K562 (cell line): ENCODE data around the gene HERPUD2. TPM values are rescaled to one million over a fixed set of nuclear protein-coding genes. Genes with fewer than 3 reads are reported as not detected.
A peak's percentile ranks its signal among the peaks of the same experiment; 100 is the strongest.

Experiments used
- ATAC-seq: fragments of 200-7000 bp; cut with Tn5 transposase; 3 replicates; pipeline ENCODE4 v1.9.1; 2020; ENCODE audit warnings: moderate library complexity
- BruUV-seq: library from RNA; stranded (reverse); fragments of 400-500 nt; replicated peaks from 2 replicates; lab custom pipeline; 2021; lab: Mats Ljungman, UMichigan
- CTCF ChIA-PET: fragments of 300-600 bp; formaldehyde crosslinking; extraction: SDS; loops from one replicate; lab custom pipeline; 2021; ENCODE audit warnings: low intra/inter-chr PET ratio; lab: Yijun Ruan, JAX
- POLR2A ChIA-PET: fragments of 300-600, 350-650 bp; sonication (Branson Sonifier 250); formaldehyde crosslinking; extraction: SDS; loops from one replicate; lab custom pipeline; 2021; ENCODE audit warnings: antibody characterized with exemption, inconsistent platforms; lab: Yijun Ruan, JAX
- DNase-seq, 4 experiments: peaks; one replicate each; pipeline versions ENCODE4 v3.0.0 to v3.0.0-alpha.2; 2011 to 2018; ENCODE audit warnings: low spot score in 3 of 4, mixed read lengths in 3 of 4; ENCODE audit errors: extremely low read depth in 1 of 4
- FAIRE-seq: peaks from 2 replicates; lab custom pipeline; 2011; peaks lifted over from hg19 to GRCh38; lab: Jason Lieb, UNC
- H2AFZ ChIP-seq: 2 replicates; pipeline ENCODE4 v1.6.0; 2011; ENCODE audit warnings: low read depth, low read length, control low read depth, inconsistent platforms
- H3K27ac ChIP-seq: fragments of 200-600 bp; 3 replicates; pipeline ENCODE4 v1.8.0; 2011; ENCODE audit warnings: low read depth, mild to moderate bottlenecking, control low read depth, inconsistent platforms, low read length, moderate library complexity, mixed read lengths; ENCODE audit errors: extremely low read depth
- H3K27me3 ChIP-seq, 2 experiments: fragments of 300-600 bp in 1 of 2; 2 replicates in 1 of 2; 3 replicates in 1 of 2; pipeline versions ENCODE4 v1.6.0 to v1.8.0; 2011; ENCODE audit warnings: inconsistent platforms in 2 of 2, low read length in 2 of 2, mild to moderate bottlenecking in 1 of 2, mixed read lengths in 1 of 2, moderate library complexity in 1 of 2; ENCODE audit not compliant: control insufficient read depth in 2 of 2, insufficient read depth in 2 of 2
- H3K36me3 ChIP-seq: fragments of 300-600 bp; 3 replicates; pipeline ENCODE4 v1.8.0; 2011; ENCODE audit warnings: mild to moderate bottlenecking, low read length, inconsistent platforms; ENCODE audit not compliant: control insufficient read depth, insufficient read depth
- H3K4me1 ChIP-seq, 2 experiments: fragments of 200-600 bp in 1 of 2; replicated peaks in 1 of 2; 2 replicates in 1 of 2; 3 replicates in 1 of 2; pipeline versions ENCODE4 v1.5.1 to v1.8.0; 2011; ENCODE audit warnings: inconsistent platforms in 2 of 2, low read length in 2 of 2, mild to moderate bottlenecking in 1 of 2, mixed read lengths in 1 of 2, moderate library complexity in 1 of 2; ENCODE audit not compliant: control insufficient read depth in 2 of 2, insufficient read depth in 2 of 2
- H3K4me2 ChIP-seq: 2 replicates; pipeline ENCODE4 v1.6.1; 2011; ENCODE audit warnings: low read length, control low read depth, inconsistent platforms, mixed read lengths; ENCODE audit not compliant: insufficient read depth
- H3K4me3 ChIP-seq: fragments of 200-600 bp; sonication (generic), shearing (Covaris generic); 2 replicates; pipeline ENCODE4 v1.5.1; 2016; ENCODE audit warnings: control low read depth, inconsistent platforms
- H3K79me2 ChIP-seq: fragments of 200-600 bp; 3 replicates; pipeline ENCODE4 v1.8.0; 2011; ENCODE audit warnings: low read length, inconsistent platforms; ENCODE audit not compliant: control insufficient read depth, insufficient read depth
- H3K9ac ChIP-seq, 2 experiments: 2 replicates each; pipeline versions ENCODE4 v1.6.0 to v1.6.1; 2011; ENCODE audit warnings: low read depth in 2 of 2, low read length in 2 of 2, control low read depth in 1 of 2, inconsistent platforms in 1 of 2, mild to moderate bottlenecking in 1 of 2, mixed read lengths in 1 of 2; ENCODE audit not compliant: insufficient read depth in 1 of 2
- H3K9me1 ChIP-seq: one replicate; pipeline ENCODE4 v1.6.0; 2011; ENCODE audit warnings: inconsistent platforms, mild to moderate bottlenecking, low read length, moderate library complexity; ENCODE audit not compliant: control insufficient read depth, insufficient read depth
- H3K9me3 ChIP-seq: replicated peaks from 2 replicates; pipeline ENCODE4 v1.5.1; 2011; ENCODE audit warnings: low read depth, low read length, inconsistent platforms; ENCODE audit not compliant: control insufficient read depth, insufficient read depth
- H4K20me1 ChIP-seq: replicated peaks from 2 replicates; pipeline ENCODE4 v1.6.1; 2011; ENCODE audit warnings: low read length, inconsistent platforms, mixed read lengths; ENCODE audit not compliant: control insufficient read depth, insufficient read depth
- BMI1 ChIP-seq: fragments of 150-350 bp; IDR thresholded peaks from 2 replicates; pipeline ENCODE4 v1.6.1; 2014; ENCODE audit warnings: low read length
- CREM ChIP-seq: IDR thresholded peaks from 2 replicates; pipeline ENCODE4 v1.6.1; 2014; ENCODE audit warnings: antibody characterized with exemption, low read depth
- CXXC5 ChIP-seq: fragments of 250-450 bp; sonication (Bioruptor Pico); IDR thresholded peaks from 2 replicates; pipeline ENCODE4 v1.8.0; 2022; ENCODE audit warnings: inconsistent platforms, mild to moderate bottlenecking, moderate library complexity
- GTF2E2 ChIP-seq: fragments of 200-800 bp; sonication (Bioruptor generic); IDR thresholded peaks from 2 replicates; pipeline ENCODE4 v1.6.1; 2016; ENCODE audit warnings: missing genetic modification characterization, missing compliant biosample characterization
- GTF3C2 ChIP-seq: IDR thresholded peaks from 3 replicates; pipeline ENCODE4 v1.6.1; 2011; ENCODE audit warnings: borderline replicate concordance, mild to moderate bottlenecking, moderate library complexity; ENCODE audit not compliant: insufficient read length; ENCODE audit errors: extremely low read depth
- KAT7 ChIP-seq: sonication (generic); formaldehyde crosslinking; IDR thresholded peaks from 2 replicates; pipeline ENCODE4 v1.8.0; 2022; ENCODE audit warnings: missing genetic modification reagents, mild to moderate bottlenecking, borderline replicate concordance
- KDM4B ChIP-seq, 2 experiments: fragments of 450-650 bp in 1 of 2; sonication (generic) in 1 of 2; IDR thresholded peaks; 2 replicates each; pipeline ENCODE4 v1.6.1; 2016 to 2017; ENCODE audit warnings: borderline replicate concordance in 2 of 2, antibody characterized with exemption in 1 of 2, low read depth in 1 of 2, mild to moderate bottlenecking in 1 of 2
- NELFE ChIP-seq: IDR thresholded peaks from 2 replicates; pipeline ENCODE4 v1.6.1; 2011; ENCODE audit warnings: mild to moderate bottlenecking; ENCODE audit not compliant: insufficient read depth, insufficient read length
- RBM14 ChIP-seq: fragments of 200-400 bp; formaldehyde crosslinking; IDR thresholded peaks from 2 replicates; pipeline ENCODE4 v1.6.1; 2018; ENCODE audit warnings: low read depth, mild to moderate bottlenecking, low read length, moderate library complexity, borderline replicate concordance; ENCODE audit not compliant: insufficient read depth
- RBM22 ChIP-seq: fragments of 200-400 bp; formaldehyde crosslinking; IDR thresholded peaks from 2 replicates; pipeline ENCODE4 v1.6.1; 2018; ENCODE audit warnings: low read length, low read depth; ENCODE audit not compliant: poor library complexity, severe bottlenecking
- ZNF551 ChIP-seq: fragments of 250-450 bp; sonication (Bioruptor Pico); IDR thresholded peaks from 2 replicates; pipeline ENCODE4 v1.5.0; 2021; ENCODE audit warnings: mild to moderate bottlenecking, moderate library complexity
- ZNF766 ChIP-seq: fragments of 200-800 bp; sonication (Bioruptor generic); conservative IDR thresholded peaks from 2 replicates; pipeline ENCODE4 v1.6.1; 2016; ENCODE audit warnings: missing genetic modification characterization, missing compliant biosample characterization
- ZNF785 ChIP-seq: fragments of 250-450 bp; sonication (Bioruptor Pico); IDR thresholded peaks from 2 replicates; pipeline ENCODE4 v1.4.0; 2020; ENCODE audit warnings: mild to moderate bottlenecking
- ZNF830 ChIP-seq: fragments of 250-450 bp; sonication (Bioruptor Pico); IDR thresholded peaks from 2 replicates; pipeline ENCODE4 v1.5.0; 2021; ENCODE audit warnings: mild to moderate bottlenecking
- WGBS: fragments of 100-300 bp; shearing (Covaris generic); methylation state at CpG from one replicate; pipeline ENCODE4 v1.1.6; 2016; ENCODE audit warnings: low coverage, mixed read lengths; ENCODE audit not compliant: insufficient coverage; ENCODE audit errors: missing lambda C conversion rate; 5-methylcytosine and 5-hydroxymethylcytosine counted together
- in situ Hi-C: fragments of 300-500 bp; cut with MboI; formaldehyde crosslinking; loops from 4 replicates; pipeline ENCODE4 v1.15.0; 2018; ENCODE audit warnings: inconsistent platforms, mixed read lengths
- intact Hi-C: fragments of 100-400 bp; cut with micrococcal nuclease; formaldehyde crosslinking; loops from 2 replicates; pipeline ENCODE4 v1.14.2; 2022
- polyA plus RNA-seq, 8 experiments: library from polyadenylated mRNA; depleted of rRNA in 4 of 8; stranded (reverse) in 5 of 8; unstranded in 3 of 8; fragments of >200 nt; fragmentation: Nextera tagmentation in 2 of 8; fragmentation: Illumina TruSeq in 1 of 8; extraction: Ambion mirVana in 2 of 8; extraction: Trizol in 1 of 8; gene quantifications; 2 replicates each; pipeline versions ENCODE4 v1.2.1 to v1.2.3, GENCODE V29; 2011 to 2014; ENCODE audit warnings: inconsistent platforms in 1 of 8, missing spikeins in 1 of 8
- total RNA-seq, 7 experiments: library from RNA; depleted of rRNA in 6 of 7; stranded (reverse); fragments of >200 nt in 6 of 7; fragmentation: Illumina TruSeq in 2 of 7; extraction: Trizol in 2 of 7; gene quantifications; 2 replicates each; pipeline versions ENCODE4 v1.2.1 to v1.2.3, GENCODE V29; 2011 to 2021; ENCODE audit warnings: low replicate concordance in 1 of 7

HERPUD2 gene
- total and polyA plus RNA-seq, 9 of the 15 experiments (the other 6 are each of a cell fraction or from before 2014, with no cell fraction given), result 4.1 to 28.5 (median 12.3) TPM

GRCh38 chr7:35695473-35695850 is 527 bp upstream of the HERPUD2 start:
- H3K79me2 ChIP-seq, result peaks cover 55% of the 10 kb centered on the region

GRCh38 chr7:35694161-35694783 is 663 bp downstream of the HERPUD2 start:
- peak overlapping the region; percentile 59 for H3K4me3 ChIP-seq
- H3K4me1 ChIP-seq, result peaks cover 0 to 20% of the 10 kb centered on the region in 2 experiments; a peak in 4 of 5 replicates
- ATAC-seq (peak; percentile 53), FAIRE-seq (no peak), DNase-seq (peak in 2 of 4 experiments; percentile 33 to 47)
- H3K79me2 ChIP-seq, result peaks cover 67% of the 10 kb centered on the region
- CTCF ChIA-PET, result no interaction called here
- H3K9me3 ChIP-seq, result no peaks in the 10 kb centered on the region
- in situ Hi-C loops, result no loop called here
- H3K9ac ChIP-seq, result peak overlapping the region; percentile 80 to 96
- H3K9me1 ChIP-seq, result no peaks in the 10 kb centered on the region
- BruUV-seq, result TSS peak; percentile 41
- H2AFZ ChIP-seq, result peak overlapping the region; percentile 69
- H3K27ac ChIP-seq, result peak overlapping the region; percentile 77
- intact Hi-C loops, result no loop called here
- under 1% methylated on average over 21 of the region's 41 CpGs for WGBS
- peaks cover 5% of the 10 kb centered on the region; the same call in 1 of the 3 replicates for H3K36me3 ChIP-seq
- peak overlapping the region; percentile 95 for H3K4me2 ChIP-seq
- no peaks in the 10 kb centered on the region for H3K27me3 ChIP-seq
- POLR2A ChIA-PET, result interaction anchor here (0.7 to 1.3 kb wide), 4 partner anchors 14 to 106 kb away, joined by 3 to 4 read pairs (median 4); partner anchors contain the start of gene SEPTIN7
- H4K20me1 ChIP-seq, result no peaks in the 10 kb centered on the region
- TF ChIP-seq KAT7 (CRISPR knock-in tag) (peak; percentile 81; the same call in 1 of the 2 replicates), KDM4B (IDR thresholded peaks at IDR 0.05; ENCODE audit: borderline replicate concordance in 2 of 2, low read depth in 1 of 2) (0 out of 4 replicates have a peak, but pooled peaks of 1 of the 2 experiments have one; percentile 6), CREM (0 out of 2 replicates have a peak, but pooled peaks have one; percentile 3), BMI1 (no peak), CXXC5 (no peak), ZNF551 (no peak), GTF3C2 (no peak), ZNF785 (CRISPR knock-in tag) (no peak), RBM22 (peak; percentile 39), RBM14 (peak; percentile 81; the same call in 1 of the 2 replicates)

More at GRCh38 chr7:35695473-35695850, 527 bp upstream of the HERPUD2 start:
- H3K36me3 ChIP-seq, result peaks cover 5% of the 10 kb centered on the region; the same call in 1 of the 3 replicates
- no peaks in the 10 kb centered on the region for H4K20me1 ChIP-seq
- WGBS, result 0% methylated on average over 10 of the region's 10 CpGs
- H3K9me3 ChIP-seq, result no peaks in the 10 kb centered on the region
- peak overlapping the region; percentile 59 for H3K4me3 ChIP-seq
- no peaks in the 10 kb centered on the region for H3K27me3 ChIP-seq
- in situ Hi-C loops (no loop called here), intact Hi-C loops (no loop called here)
- CTCF ChIA-PET, result no interaction called here
- no TSS peak for BruUV-seq
- DNase-seq (no peak), ATAC-seq (no peak)
- POLR2A ChIA-PET, result interaction anchor here (0.9 to 1.4 kb wide), 2 partner anchors 9 to 73 kb away, joined by 3 read pairs; no protein-coding TSS in a partner anchor
- H3K4me1 ChIP-seq, result peaks cover 0 to 20% of the 10 kb centered on the region in 2 experiments; a peak in 4 of 5 replicates
- peak overlapping the region; percentile 80 to 96 for H3K9ac ChIP-seq
- no peaks in the 10 kb centered on the region for H3K9me1 ChIP-seq
- H3K27ac ChIP-seq, result peak overlapping the region; percentile 77
- TF ChIP-seq ZNF830 (no peak), ZNF766 (CRISPR knock-in tag) (0 out of 2 replicates have a peak, but pooled peaks have one; percentile 17), NELFE (no peak), GTF2E2 (tag) (peak; percentile 23; the same call in 1 of the 2 replicates)
- TF ChIP-seq, all 486 proteins: peak for 2
- no peak for FAIRE-seq
- Histone ChIP-seq H2AFZ (peak overlapping the region; percentile 69), H3K4me2 (peak overlapping the region; percentile 95)
